ENCODE data around the gene ALB.

Gene ALB

GRCh38 chr4:73435984-73436383 is 31.9 kb downstream of the ALB start, which contains the start of gene AFP:
AFP (plus strand) TSS chr4:73436221; CDS start chr4:73436263, 42 bp downstream.
- no peak for TF ChIP-seq CTCF (IDR thresholded peaks at IDR 0.05; ENCODE audit: insufficient read depth, low read depth, low read length, missing control alignments)
- DNase-seq (ENCODE audit: low read depth): no peak
- no peak within 1 kb of the TSS for H3K4me3 ChIP-seq (ENCODE audit: low read depth, low read length)

GRCh38 chr4:73436674-73437557 is 32.8 kb downstream of the ALB start:
- H3K4me3 ChIP-seq (ENCODE audit: low read depth, low read length): no peak overlapping the region
- no peak for DNase-seq (ENCODE audit: low read depth)
- no peak for TF ChIP-seq CTCF (IDR thresholded peaks at IDR 0.05; ENCODE audit: insufficient read depth, low read depth, low read length, missing control alignments)

- DNase-seq (ENCODE audit: low read depth): no peak
- no peak overlapping the region for H3K4me3 ChIP-seq (ENCODE audit: low read depth, low read length)
- TF ChIP-seq CTCF (IDR thresholded peaks at IDR 0.05; ENCODE audit: insufficient read depth, low read depth, low read length, missing control alignments): no peak
Observed at GRCh38 chr4:73437558-73437956, 33.5 kb downstream of the ALB start.

- no peak for TF ChIP-seq CTCF (IDR thresholded peaks at IDR 0.05; ENCODE audit: insufficient read depth, low read depth, low read length, missing control alignments)
- H3K4me3 ChIP-seq (ENCODE audit: low read depth, low read length): no peak overlapping the region
- no peak for DNase-seq (ENCODE audit: low read depth)
Observed at GRCh38 chr4:73438048-73438447, 34.0 kb downstream of the ALB start.

GRCh38 chr4:73438582-73439215 is 34.6 kb downstream of the ALB start:
- no peak for DNase-seq (ENCODE audit: low read depth)
- no peak for TF ChIP-seq CTCF (IDR thresholded peaks at IDR 0.05; ENCODE audit: insufficient read depth, low read depth, low read length, missing control alignments)
- no peak overlapping the region for H3K4me3 ChIP-seq (ENCODE audit: low read depth, low read length)

GRCh38 chr4:73439445-73439844 is 35.4 kb downstream of the ALB start:
- no peak overlapping the region for H3K4me3 ChIP-seq (ENCODE audit: low read depth, low read length)
- no peak for TF ChIP-seq CTCF (IDR thresholded peaks at IDR 0.05; ENCODE audit: insufficient read depth, low read depth, low read length, missing control alignments)
- no peak for DNase-seq (ENCODE audit: low read depth)

All from GM12865 (cell line).